Small intestine (tissue), 7 donors: ENCODE results near the gene MAEA. TPM values are rescaled to one million over a fixed set of nuclear protein-coding genes. Genes with fewer than 3 reads are reported as not detected.

Experiments used
- DNase-seq, 2 donors: peaks; one replicate each; pipeline versions ENCODE4 v3.0.0 to v3.0.0-alpha.2; 2013
- FAIRE-seq: peaks from 2 replicates; lab custom pipeline; 2012; peaks lifted over from hg19 to GRCh38; lab: Jason Lieb, UNC
- H3K27ac ChIP-seq, 3 donors: one replicate each; pipeline ENCODE4 v1.5.1; 2013; ENCODE audit warnings: low read length in 2 of 3, mild to moderate bottlenecking in 2 of 3, control low read depth in 1 of 3, inconsistent platforms in 1 of 3, low read depth in 1 of 3, moderate library complexity in 1 of 3
- H3K27me3 ChIP-seq, 3 donors: one replicate each; pipeline ENCODE4 v1.6.1; 2013; ENCODE audit warnings: low read length in 3 of 3, inconsistent platforms in 1 of 3; ENCODE audit not compliant: control insufficient read depth in 3 of 3, insufficient read depth in 3 of 3
- H3K36me3 ChIP-seq, 3 donors: one replicate each; pipeline ENCODE4 v1.6.1; 2013; ENCODE audit warnings: low read length in 3 of 3, inconsistent platforms in 1 of 3, low read depth in 1 of 3, mild to moderate bottlenecking in 1 of 3, moderate library complexity in 1 of 3; ENCODE audit not compliant: control insufficient read depth in 3 of 3, insufficient read depth in 2 of 3
- H3K4me1 ChIP-seq, 3 donors: one replicate each; pipeline ENCODE4 v1.6.1; 2013; ENCODE audit warnings: low read length in 2 of 3, inconsistent platforms in 1 of 3, low read depth in 1 of 3, mild to moderate bottlenecking in 1 of 3, moderate library complexity in 1 of 3; ENCODE audit not compliant: control insufficient read depth in 3 of 3, insufficient read depth in 2 of 3
- H3K4me3 ChIP-seq, 3 donors: one replicate each; pipeline ENCODE4 v1.5.1; 2013; ENCODE audit warnings: low read length in 3 of 3, control low read depth in 1 of 3, inconsistent platforms in 1 of 3, low read depth in 1 of 3, mild to moderate bottlenecking in 1 of 3, moderate library complexity in 1 of 3
- H3K9me3 ChIP-seq, 2 donors: one replicate each; pipeline ENCODE4 v1.6.1; 2013; ENCODE audit warnings: low read depth in 1 of 2, low read length in 1 of 2; ENCODE audit not compliant: control insufficient read depth in 2 of 2, insufficient read depth in 1 of 2
- WGBS, 3 donors: extraction: QIAGEN DNeasy Blood & Tissue Kit; methylation state at CpG; one replicate each; pipeline ENCODE4 v1.1.7; 2013; 5-methylcytosine and 5-hydroxymethylcytosine counted together
- polyA plus RNA-seq, 4 donors: library from polyadenylated mRNA; stranded (reverse) in 3 of 4; unstranded in 1 of 4; fragments of 200-250 nt in 3 of 4; fragments of 120-200 nt in 1 of 4; gene quantifications; one replicate each; pipeline versions ENCODE4 v1.2.1 to v1.2.3, GENCODE V29; 2013
- donor health status: healthy with polysubstance abuse.
- donor health status: control.
- donor health status: control.
- donor health status: Bipolar disorder and iron deficiency.
- donor health status: healthy.

The MAEA gene
- polyA plus RNA-seq, 4 donors = 49.4 to 97.1 (median 65.8) TPM

DNA sequence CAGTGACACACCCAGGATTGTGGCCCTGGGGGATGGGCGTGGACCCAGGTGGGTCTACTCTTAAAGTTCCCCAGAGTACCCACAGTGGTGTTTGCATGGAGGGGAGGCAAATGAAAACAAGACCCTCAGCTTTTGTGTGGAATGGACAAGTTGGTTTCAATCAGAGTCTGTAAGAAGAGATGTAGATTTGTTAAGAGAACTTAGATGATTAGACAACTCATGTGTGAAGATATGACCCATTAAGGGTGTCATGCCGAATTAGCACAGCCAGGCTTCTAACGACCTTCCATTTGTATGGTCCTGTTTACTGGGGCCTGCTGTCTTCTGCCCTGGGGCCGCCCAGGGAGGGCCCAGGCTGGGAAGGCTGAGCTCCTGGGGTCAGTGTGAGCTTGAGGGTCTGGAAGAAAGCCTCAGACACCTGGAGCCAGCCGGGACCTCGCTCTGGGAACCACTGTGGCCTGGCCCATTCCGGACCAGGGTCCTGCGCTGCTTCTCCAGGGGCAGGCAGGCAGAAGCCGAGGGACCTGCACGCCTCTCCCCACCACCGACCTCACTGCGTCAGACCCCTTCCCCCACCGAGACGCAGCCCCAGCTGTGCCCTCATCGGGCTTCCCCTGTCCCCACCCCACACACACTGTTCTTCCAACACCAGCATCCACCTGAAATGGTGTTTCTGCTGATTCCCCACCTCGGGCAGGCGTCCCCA is 77.7 kb downstream of the MAEA start:
- no peaks in the 10 kb centered on the region for H3K4me1 ChIP-seq
- no peaks in the 10 kb centered on the region for H3K9me3 ChIP-seq
- WGBS, 3 donors = 94 to 96% (median 96%) methylated on average over 15 to 17 of the region's 17 CpGs
- no peak overlapping the region for H3K27ac ChIP-seq
- H3K36me3 ChIP-seq = peaks cover 0 to 53% (median 4%) of the 10 kb centered on the region in 3 donors
- DNase-seq (no peak), FAIRE-seq (no peak)
- no peaks in the 10 kb centered on the region for H3K27me3 ChIP-seq
- H3K4me3 ChIP-seq = no peak overlapping the region

DNA sequence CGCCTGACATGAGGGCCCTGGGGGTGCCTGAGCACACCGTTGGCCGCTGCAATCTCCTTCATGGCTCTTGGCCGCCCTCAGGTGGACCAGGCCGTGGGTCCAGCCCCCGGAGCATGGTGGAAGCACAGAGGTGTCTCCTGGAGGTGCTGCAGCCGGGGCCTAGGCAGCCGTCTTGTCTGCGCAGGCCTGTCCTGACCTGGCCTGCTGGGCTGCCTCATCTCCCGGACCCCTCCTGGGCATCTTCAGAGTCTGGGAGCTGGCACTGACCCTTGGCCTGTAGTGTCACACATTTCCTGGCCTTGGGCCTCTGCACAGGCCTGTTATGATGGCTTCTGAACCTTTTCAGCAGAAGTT is 78.2 kb downstream of the MAEA start:
- Histone ChIP-seq H3K27me3 (no peaks in the 10 kb centered on the region), H3K9me3 (no peaks in the 10 kb centered on the region), H3K4me1 (no peaks in the 10 kb centered on the region), H3K36me3 (peaks cover 0 to 53% (median under 1%) of the 10 kb centered on the region in 3 donors), H3K4me3 (no peak overlapping the region), H3K27ac (no peak overlapping the region)
- DNase-seq = no peak
- WGBS, 3 donors = 88 to 94% (median 92%) methylated on average over 9 to 10 of the region's 10 CpGs
- no peak for FAIRE-seq

DNA sequence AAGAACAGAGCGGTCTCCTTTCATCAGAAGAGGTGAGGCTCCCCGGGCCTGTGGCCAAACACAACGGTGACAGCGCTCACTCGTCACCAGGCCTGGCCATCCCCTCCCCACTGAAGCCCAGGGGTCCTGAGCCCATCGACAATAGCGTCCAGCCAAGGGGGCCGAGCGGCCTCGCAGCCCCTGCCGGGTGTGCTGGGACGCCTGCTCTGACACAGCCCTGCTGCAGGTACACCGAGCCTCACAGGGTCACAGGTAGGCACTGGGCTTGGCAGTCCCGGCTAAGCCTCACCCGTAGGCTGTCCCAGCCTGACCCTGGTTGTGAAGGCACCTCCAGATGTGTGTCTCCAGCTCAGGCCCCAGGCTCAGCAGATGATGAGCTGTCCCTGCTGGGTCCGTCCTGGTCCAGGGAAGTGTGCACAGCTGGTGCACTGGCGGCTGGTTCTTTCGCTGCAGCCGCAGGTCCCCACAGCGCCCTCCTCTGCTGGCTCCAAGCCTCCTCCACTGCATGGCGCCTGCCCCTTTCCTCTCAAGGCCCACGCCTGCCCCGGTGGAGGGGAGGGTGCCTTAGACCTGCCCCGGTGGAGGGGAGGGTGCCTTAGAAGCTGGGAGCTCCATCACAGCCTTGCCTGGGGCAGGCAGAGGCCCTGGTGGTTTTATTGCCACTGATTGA is 78.9 kb downstream of the MAEA start:
- Histone ChIP-seq H3K9me3 (no peaks in the 10 kb centered on the region), H3K36me3 (peaks cover 0 to 56% (median 0%) of the 10 kb centered on the region in 3 donors), H3K27ac (no peak overlapping the region), H3K27me3 (no peaks in the 10 kb centered on the region), H3K4me1 (no peaks in the 10 kb centered on the region), H3K4me3 (no peak overlapping the region)
- FAIRE-seq = no peak
- 93 to 98% (median 93%) methylated on average over 24 of the region's 24 CpGs for WGBS, 3 donors
- no peak for DNase-seq

DNA sequence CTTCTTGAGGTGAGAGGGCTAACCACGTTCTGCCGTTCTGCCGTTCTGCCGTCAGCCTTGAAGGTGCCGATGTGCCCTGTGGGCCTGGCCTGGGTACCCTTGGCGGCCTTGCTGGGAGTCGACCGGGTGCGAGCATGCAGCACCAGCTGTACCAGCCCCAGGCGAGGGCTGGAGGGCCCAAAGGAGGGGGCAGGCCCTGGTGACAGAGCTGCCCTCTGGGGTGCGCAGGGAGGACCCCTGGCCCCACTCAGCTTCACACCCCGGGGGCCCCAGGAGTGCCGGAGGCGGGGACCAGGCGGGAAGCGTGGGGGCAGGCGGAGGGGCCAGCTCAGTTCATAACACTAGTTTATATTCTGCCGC is 79.4 kb downstream of the MAEA start:
- no peaks in the 10 kb centered on the region for H3K4me1 ChIP-seq
- H3K27ac ChIP-seq = no peak overlapping the region
- no peaks in the 10 kb centered on the region for H3K9me3 ChIP-seq
- H3K4me3 ChIP-seq = no peak overlapping the region
- no peak for DNase-seq
- WGBS, 3 donors = 90 to 97% (median 92%) methylated on average over 18 of the region's 18 CpGs
- H3K27me3 ChIP-seq = no peaks in the 10 kb centered on the region
- FAIRE-seq = no peak
- peaks cover 0 to 61% (median 0%) of the 10 kb centered on the region in 3 donors for H3K36me3 ChIP-seq

DNA sequence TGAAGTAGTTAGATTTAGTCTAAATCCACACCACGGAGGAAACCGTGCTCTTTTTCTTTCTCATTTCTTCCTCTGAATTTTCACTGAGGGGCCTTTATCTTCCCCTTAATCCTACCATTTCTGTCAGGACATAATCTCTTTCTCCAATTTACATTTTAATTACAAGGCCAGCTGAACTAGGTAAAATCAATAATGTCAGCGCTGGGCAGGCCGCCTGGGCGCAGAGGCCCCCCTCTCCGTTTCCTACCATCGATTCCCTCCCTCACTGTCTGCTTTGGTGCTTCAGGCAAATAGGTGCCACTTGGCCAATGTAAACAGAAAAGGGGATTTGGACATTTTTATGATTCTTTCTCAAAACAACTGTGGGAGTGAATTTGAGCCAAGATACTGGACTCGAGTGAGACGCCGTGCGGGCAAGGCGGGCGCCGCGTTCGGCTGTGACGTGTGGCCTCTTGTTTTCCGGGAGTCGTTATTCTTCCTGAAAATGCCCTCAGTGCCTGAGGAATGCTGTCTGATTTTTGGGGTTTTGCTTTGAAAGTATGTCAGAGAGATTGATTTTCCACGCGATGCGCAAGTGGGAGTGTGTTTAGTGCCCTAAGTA is 79.9 kb downstream of the MAEA start:
- 90 to 95% (median 94%) methylated on average over 22 of the region's 22 CpGs for WGBS, 3 donors

DNA sequence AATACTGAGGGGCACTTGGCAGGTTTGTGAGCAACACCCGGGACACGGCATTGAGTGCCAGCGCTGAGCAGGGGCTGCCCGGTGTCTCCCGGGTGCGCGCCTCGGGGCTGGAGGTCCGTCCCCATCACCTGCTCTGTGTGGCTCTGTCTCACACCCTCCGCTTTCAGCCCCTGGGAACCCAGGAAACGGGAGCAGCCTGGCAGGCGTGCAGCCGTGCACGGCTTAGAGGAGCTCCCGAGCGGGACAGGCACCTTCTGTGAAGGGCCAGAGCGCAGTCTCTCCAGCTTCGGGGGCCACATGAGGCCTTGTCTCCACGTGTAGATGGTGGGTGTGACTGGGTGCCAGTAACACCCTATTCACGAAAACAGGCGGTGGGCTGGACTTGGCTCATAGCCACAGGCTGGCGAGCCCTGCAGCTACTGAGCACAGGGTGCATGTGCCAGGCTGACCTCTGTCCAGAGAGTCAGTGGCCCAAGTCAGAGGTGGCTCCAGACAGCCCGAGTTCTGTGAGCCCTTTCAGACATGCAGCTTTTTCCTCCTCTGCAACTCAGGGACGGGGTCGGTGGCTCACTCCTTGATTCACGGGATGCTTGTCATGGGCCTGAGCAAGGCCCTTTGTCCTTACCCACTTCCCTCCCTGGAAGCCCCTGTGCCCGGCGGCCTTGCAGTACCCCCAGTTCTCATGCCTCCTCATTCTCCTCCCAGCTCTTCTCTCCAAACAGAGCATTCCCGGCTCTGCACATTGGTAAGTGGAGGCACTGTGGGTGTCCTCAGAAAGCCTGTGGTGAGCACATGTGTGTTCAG is 80.8 kb downstream of the MAEA start:
- Histone ChIP-seq H3K27me3 (no peaks in the 10 kb centered on the region), H3K4me3 (no peak overlapping the region), H3K9me3 (no peaks in the 10 kb centered on the region), H3K36me3 (peaks cover 0 to 75% (median 5%) of the 10 kb centered on the region in 3 donors), H3K4me1 (no peaks in the 10 kb centered on the region), H3K27ac (no peak overlapping the region)
- DNase-seq (no peak), FAIRE-seq (no peak)
- WGBS, 3 donors = 93 to 95% (median 93%) methylated on average over 26 to 29 of the region's 29 CpGs

More for the DNA sequence above, 79.9 kb downstream of the MAEA start:
- H3K27me3 ChIP-seq = no peaks in the 10 kb centered on the region
- H3K9me3 ChIP-seq = no peaks in the 10 kb centered on the region
- no peak overlapping the region for H3K27ac ChIP-seq
- FAIRE-seq = no peak
- H3K36me3 ChIP-seq = peaks cover 0 to 65% (median under 1%) of the 10 kb centered on the region in 3 donors
- DNase-seq = no peak
- H3K4me3 ChIP-seq = no peak overlapping the region
- no peaks in the 10 kb centered on the region for H3K4me1 ChIP-seq

DNA sequence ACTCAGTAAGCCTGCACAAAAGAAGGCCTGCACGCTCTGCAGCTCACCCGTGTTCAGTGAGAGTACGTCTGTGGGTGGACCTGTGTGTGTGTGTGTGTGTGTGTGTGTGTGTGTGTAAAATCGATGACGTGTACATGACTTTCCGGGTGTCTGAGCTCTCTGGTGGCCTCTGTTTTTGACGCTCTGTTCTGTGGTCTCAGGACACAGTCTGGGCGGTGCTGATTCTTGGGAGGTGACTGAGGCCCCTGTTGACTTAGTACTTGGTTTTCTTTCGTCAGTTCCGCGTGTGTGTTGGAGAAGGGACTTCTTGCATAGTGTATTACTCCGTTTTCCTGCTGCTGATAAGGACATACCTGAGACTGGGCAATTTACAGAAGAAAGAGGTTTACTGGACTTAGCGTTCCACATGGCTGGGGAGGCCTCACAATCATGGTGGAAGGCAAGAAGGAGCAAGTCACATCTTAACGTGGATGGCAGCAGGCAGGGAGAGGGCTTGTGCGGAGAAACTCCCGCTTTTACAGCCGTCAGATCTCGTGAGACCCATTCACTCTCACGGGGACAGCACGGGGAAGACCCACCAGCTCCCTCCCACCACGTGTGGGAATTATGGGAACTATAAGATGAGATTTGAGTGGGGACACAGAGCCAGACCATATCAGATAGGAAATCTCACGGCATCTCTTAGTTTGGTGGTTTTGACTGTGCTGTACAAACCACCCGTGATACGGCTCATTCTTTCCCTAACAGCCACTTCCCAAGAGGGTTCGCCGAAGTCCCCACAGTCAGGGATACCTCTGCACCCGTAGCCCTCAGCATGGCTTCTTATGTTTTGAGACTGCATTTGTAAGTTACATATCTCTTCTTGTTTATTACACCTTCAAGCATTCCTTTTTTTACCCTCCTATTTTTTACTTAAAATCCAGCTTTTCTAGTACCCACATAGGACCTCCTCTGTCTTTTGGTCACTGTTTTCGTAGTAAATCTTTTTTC is 81.8 kb downstream of the MAEA start:
- no peak overlapping the region for H3K27ac ChIP-seq
- no peak for DNase-seq
- H3K4me1 ChIP-seq = no peaks in the 10 kb centered on the region
- FAIRE-seq = no peak
- 92 to 95% (median 95%) methylated on average over 28 of the region's 28 CpGs for WGBS, 3 donors
- no peak overlapping the region for H3K4me3 ChIP-seq
- no peaks in the 10 kb centered on the region for H3K9me3 ChIP-seq
- H3K36me3 ChIP-seq = peaks cover 2 to 75% (median 8%) of the 10 kb centered on the region in 3 donors
- H3K27me3 ChIP-seq = no peaks in the 10 kb centered on the region
